ENCODE data around the gene NPFFR1.

NPFFR1 gene

DNA sequence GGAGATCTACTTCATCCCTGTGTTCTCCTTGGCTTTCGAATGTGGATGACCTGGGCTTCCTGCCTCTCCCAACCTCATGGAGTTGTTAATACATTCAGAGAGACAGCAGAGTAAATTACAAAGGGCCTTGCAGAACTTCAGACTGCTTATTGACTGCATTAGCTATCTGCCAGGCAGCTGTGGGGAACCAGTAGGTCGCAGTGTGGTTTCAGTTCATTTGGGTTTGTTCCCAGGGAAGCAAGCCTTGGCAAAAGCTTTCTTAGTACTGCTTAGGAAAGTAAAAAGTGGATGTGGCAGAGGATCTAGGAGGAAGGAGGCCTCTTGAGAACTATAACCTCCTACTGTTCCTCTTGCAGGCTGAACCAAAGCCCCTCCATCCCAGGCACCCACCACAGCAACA lies 9.2 kb downstream of the NPFFR1 start:
- Histone ChIP-seq H3K9ac (ENCODE audit: low read length) (no peak overlapping the region), H2BK5ac (ENCODE audit: low read depth, low read length, poor library complexity, severe bottlenecking) (no peak overlapping the region), H3K4me1 (ENCODE audit: control insufficient read depth, insufficient read depth, low read depth, low read length) (no peaks in the 10 kb centered on the region), H3K14ac (ENCODE audit: low read length in 2 of 2) (no peak overlapping the region), H3K9me3 (ENCODE audit: control insufficient read depth, low read length) (peaks cover 10% of the 10 kb centered on the region), H3K79me1 (replicated peaks; ENCODE audit: low read length, poor library complexity, severe bottlenecking) (no peaks in the 10 kb centered on the region), H4K8ac (ENCODE audit: low read length) (peak overlapping the region; percentile 10), H3K4me2 (ENCODE audit: low read length, poor library complexity, severe bottlenecking) (no peak overlapping the region), H2BK120ac (ENCODE audit: low read depth, low read length) (no peak overlapping the region), H3K23ac (ENCODE audit: low read length in 2 of 2) (no peak overlapping the region), H2BK15ac (ENCODE audit: low read depth, poor library complexity, severe bottlenecking) (no peak overlapping the region), H3K4ac (ENCODE audit: low read depth in 1 of 2, low read length in 2 of 2) (peak overlapping the region in 1 of 2 experiments; percentile 52), H3K27ac (ENCODE audit: low read length, poor library complexity, severe bottlenecking) (no peak overlapping the region), H2AK5ac (ENCODE audit: low read length, severe bottlenecking) (no peak overlapping the region), H3K27me3 (ENCODE audit: control insufficient read depth in 1 of 2, insufficient read depth in 1 of 2, low read length in 2 of 2) (peaks cover 0 to 59% of the 10 kb centered on the region in 2 experiments), H3K4me3 (ENCODE audit: insufficient read depth in 1 of 2, low read depth in 1 of 2, low read length in 2 of 2) (no peak overlapping the region), H3K36me3 (ENCODE audit: control insufficient read depth in 1 of 2, insufficient read depth in 2 of 2, low read depth in 1 of 2, low read length in 2 of 2) (no peaks in the 10 kb centered on the region), H2BK12ac (ENCODE audit: low read length in 2 of 2) (peak overlapping the region in 1 of 2 experiments; percentile 47), H3K18ac (ENCODE audit: low read depth in 1 of 2, low read length in 2 of 2) (peak overlapping the region in 1 of 2 experiments; percentile 42), H4K91ac (ENCODE audit: low read length) (no peak overlapping the region), H2AFZ (ENCODE audit: low read depth, low read length) (no peak overlapping the region)
- WGBS = 65% methylated on average over 2 of the region's 2 CpGs
- peak; percentile 54 for DNase-seq

DNA sequence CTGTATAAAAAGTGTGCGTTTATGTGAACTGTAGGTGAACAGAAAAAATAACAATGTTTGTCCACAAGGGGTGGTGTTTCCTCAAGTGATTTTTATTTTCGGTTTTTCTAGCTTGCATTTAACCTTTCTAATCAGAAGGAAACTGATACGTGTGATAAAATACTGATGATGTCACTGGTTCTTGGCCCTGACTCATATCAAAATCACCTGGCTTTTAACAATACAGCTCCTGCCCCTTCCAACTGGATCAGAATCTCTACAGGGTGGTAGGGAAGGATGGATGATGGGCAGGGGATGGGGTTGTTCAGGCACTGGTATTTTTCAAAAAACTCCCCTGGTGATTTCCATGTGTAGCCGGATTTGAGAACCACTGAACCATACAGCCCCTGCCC lies 10.9 kb downstream of the NPFFR1 start:
- Histone ChIP-seq H2BK12ac (ENCODE audit: low read length in 2 of 2) (no peak overlapping the region), H4K91ac (ENCODE audit: low read length) (no peak overlapping the region), H3K36me3 (ENCODE audit: control insufficient read depth in 1 of 2, insufficient read depth in 2 of 2, low read depth in 1 of 2, low read length in 2 of 2) (no peaks in the 10 kb centered on the region), H3K27ac (ENCODE audit: low read length, poor library complexity, severe bottlenecking) (no peak overlapping the region), H4K8ac (ENCODE audit: low read length) (no peak overlapping the region), H3K14ac (ENCODE audit: low read length in 2 of 2) (no peak overlapping the region), H3K79me1 (replicated peaks; ENCODE audit: low read length, poor library complexity, severe bottlenecking) (no peaks in the 10 kb centered on the region), H3K4me3 (ENCODE audit: insufficient read depth in 1 of 2, low read depth in 1 of 2, low read length in 2 of 2) (no peak overlapping the region), H2AFZ (ENCODE audit: low read depth, low read length) (no peak overlapping the region), H2BK120ac (ENCODE audit: low read depth, low read length) (no peak overlapping the region), H2BK15ac (ENCODE audit: low read depth, poor library complexity, severe bottlenecking) (no peak overlapping the region), H2AK5ac (ENCODE audit: low read length, severe bottlenecking) (no peak overlapping the region), H3K4ac (ENCODE audit: low read depth in 1 of 2, low read length in 2 of 2) (no peak overlapping the region), H3K9me3 (ENCODE audit: control insufficient read depth, low read length) (peaks cover 10% of the 10 kb centered on the region), H2BK5ac (ENCODE audit: low read depth, low read length, poor library complexity, severe bottlenecking) (no peak overlapping the region), H3K4me2 (ENCODE audit: low read length, poor library complexity, severe bottlenecking) (no peak overlapping the region), H3K27me3 (ENCODE audit: control insufficient read depth in 1 of 2, insufficient read depth in 1 of 2, low read length in 2 of 2) (peaks cover 0 to 64% of the 10 kb centered on the region in 2 experiments), H3K18ac (ENCODE audit: low read depth in 1 of 2, low read length in 2 of 2) (no peak overlapping the region), H3K23ac (ENCODE audit: low read length in 2 of 2) (no peak overlapping the region), H3K4me1 (ENCODE audit: control insufficient read depth, insufficient read depth, low read depth, low read length) (no peaks in the 10 kb centered on the region), H3K9ac (ENCODE audit: low read length) (no peak overlapping the region)
- 45% methylated on average over 1 of the region's 4 CpGs for WGBS
- no peak for DNase-seq

DNA sequence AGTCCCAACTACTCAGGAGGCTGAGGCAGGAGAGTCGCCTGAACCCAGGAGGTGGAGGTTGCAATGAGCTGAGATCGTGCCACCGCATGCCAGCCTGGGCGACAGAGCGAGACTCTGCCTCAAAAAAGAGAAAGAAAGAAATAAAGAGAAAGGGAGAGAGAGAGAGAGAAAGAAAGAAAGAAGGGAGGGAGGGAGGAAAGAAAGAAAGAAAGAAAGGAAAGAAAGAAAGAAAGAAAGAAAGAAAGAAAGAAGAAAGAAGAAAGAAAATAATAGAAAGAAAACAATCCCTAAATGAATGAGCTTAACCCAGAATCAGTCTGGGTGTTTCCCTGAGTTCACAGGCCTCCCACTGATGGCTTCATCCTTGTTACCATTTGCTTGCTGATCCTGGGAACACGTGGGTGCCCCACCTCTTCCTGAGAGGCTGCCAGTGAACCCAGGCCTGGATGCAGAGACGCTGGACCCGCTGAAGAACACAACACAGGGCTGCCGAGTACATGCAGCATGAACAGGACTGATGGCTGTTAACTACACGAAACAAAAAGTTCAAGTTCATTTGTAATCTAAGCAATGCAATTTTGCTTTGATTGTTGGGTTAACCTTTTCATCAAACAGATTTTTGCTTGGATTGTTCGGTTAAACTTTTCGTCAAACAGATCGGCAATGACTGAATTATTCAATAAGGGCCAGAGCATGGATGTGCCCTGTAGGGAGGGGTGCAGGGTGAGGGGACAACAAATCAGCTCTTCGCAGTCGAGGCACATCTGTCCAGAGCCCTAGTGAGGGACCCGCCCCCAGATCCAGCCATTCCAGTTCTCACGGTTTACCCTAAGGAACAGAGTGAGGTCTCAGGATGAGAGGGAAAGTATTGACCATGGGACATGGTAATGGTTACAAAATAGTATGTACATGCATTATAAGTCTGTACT lies 11.5 kb downstream of the NPFFR1 start:
- Histone ChIP-seq H3K9me3 (ENCODE audit: control insufficient read depth, low read length) (peaks cover 10% of the 10 kb centered on the region), H2AK5ac (ENCODE audit: low read length, severe bottlenecking) (no peak overlapping the region), H3K79me1 (replicated peaks; ENCODE audit: low read length, poor library complexity, severe bottlenecking) (no peaks in the 10 kb centered on the region), H3K27ac (ENCODE audit: low read length, poor library complexity, severe bottlenecking) (no peak overlapping the region), H4K8ac (ENCODE audit: low read length) (no peak overlapping the region), H3K4me3 (ENCODE audit: insufficient read depth in 1 of 2, low read depth in 1 of 2, low read length in 2 of 2) (no peak overlapping the region), H2BK120ac (ENCODE audit: low read depth, low read length) (no peak overlapping the region), H3K23ac (ENCODE audit: low read length in 2 of 2) (no peak overlapping the region), H3K36me3 (ENCODE audit: control insufficient read depth in 1 of 2, insufficient read depth in 2 of 2, low read depth in 1 of 2, low read length in 2 of 2) (no peaks in the 10 kb centered on the region), H3K4me1 (ENCODE audit: control insufficient read depth, insufficient read depth, low read depth, low read length) (peaks cover 2% of the 10 kb centered on the region), H2BK15ac (ENCODE audit: low read depth, poor library complexity, severe bottlenecking) (no peak overlapping the region), H3K4ac (ENCODE audit: low read depth in 1 of 2, low read length in 2 of 2) (no peak overlapping the region), H3K27me3 (ENCODE audit: control insufficient read depth in 1 of 2, insufficient read depth in 1 of 2, low read length in 2 of 2) (peaks cover 0 to 58% of the 10 kb centered on the region in 2 experiments), H4K91ac (ENCODE audit: low read length) (no peak overlapping the region), H2AFZ (ENCODE audit: low read depth, low read length) (no peak overlapping the region), H3K9ac (ENCODE audit: low read length) (no peak overlapping the region), H3K4me2 (ENCODE audit: low read length, poor library complexity, severe bottlenecking) (no peak overlapping the region), H3K14ac (ENCODE audit: low read length in 2 of 2) (no peak overlapping the region), H2BK12ac (ENCODE audit: low read length in 2 of 2) (no peak overlapping the region), H3K18ac (ENCODE audit: low read depth in 1 of 2, low read length in 2 of 2) (no peak overlapping the region), H2BK5ac (ENCODE audit: low read depth, low read length, poor library complexity, severe bottlenecking) (no peak overlapping the region)
- WGBS = 91% methylated on average over 17 of the region's 17 CpGs
- DNase-seq = no peak

DNA sequence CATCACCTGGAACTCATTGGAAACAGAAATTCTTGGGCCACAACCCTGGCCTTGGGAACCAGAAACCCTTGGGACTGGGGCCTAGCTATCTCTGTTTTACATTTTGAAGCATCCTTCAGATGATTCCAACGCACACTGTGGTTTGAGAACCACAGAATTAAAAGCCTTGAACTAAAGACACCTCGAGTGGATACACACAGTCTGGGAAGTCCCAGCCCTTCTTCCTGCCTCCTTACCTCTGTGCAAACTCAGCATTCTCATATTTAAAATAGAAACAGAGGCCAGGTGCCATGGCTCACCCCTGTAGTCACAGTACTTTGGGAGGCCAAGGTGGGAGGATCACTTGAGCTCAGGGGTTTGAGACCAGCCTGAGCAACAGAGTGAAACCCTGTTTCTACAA lies 12.9 kb downstream of the NPFFR1 start:
- H3K4me2 ChIP-seq (ENCODE audit: low read length, poor library complexity, severe bottlenecking) = no peak overlapping the region
- peaks cover 0 to 56% of the 10 kb centered on the region in 2 experiments for H3K27me3 ChIP-seq (ENCODE audit: control insufficient read depth in 1 of 2, insufficient read depth in 1 of 2, low read length in 2 of 2)
- H3K9me3 ChIP-seq (ENCODE audit: control insufficient read depth, low read length) = peaks cover 8% of the 10 kb centered on the region
- H3K14ac ChIP-seq (ENCODE audit: low read length in 2 of 2) = no peak overlapping the region
- no peak overlapping the region for H4K8ac ChIP-seq (ENCODE audit: low read length)
- DNase-seq = no peak
- no peak overlapping the region for H3K4me3 ChIP-seq (ENCODE audit: insufficient read depth in 1 of 2, low read depth in 1 of 2, low read length in 2 of 2)
- peaks cover 6% of the 10 kb centered on the region for H3K4me1 ChIP-seq (ENCODE audit: control insufficient read depth, insufficient read depth, low read depth, low read length)
- H2BK120ac ChIP-seq (ENCODE audit: low read depth, low read length) = no peak overlapping the region
- no peak overlapping the region for H3K23ac ChIP-seq (ENCODE audit: low read length in 2 of 2)
- no peak overlapping the region for H3K4ac ChIP-seq (ENCODE audit: low read depth in 1 of 2, low read length in 2 of 2)
- no peak overlapping the region for H3K18ac ChIP-seq (ENCODE audit: low read depth in 1 of 2, low read length in 2 of 2)
- no peak overlapping the region for H3K27ac ChIP-seq (ENCODE audit: low read length, poor library complexity, severe bottlenecking)
- no peak overlapping the region for H3K9ac ChIP-seq (ENCODE audit: low read length)
- H2BK12ac ChIP-seq (ENCODE audit: low read length in 2 of 2) = no peak overlapping the region
- H3K79me1 ChIP-seq (replicated peaks; ENCODE audit: low read length, poor library complexity, severe bottlenecking) = no peaks in the 10 kb centered on the region
- H4K91ac ChIP-seq (ENCODE audit: low read length) = no peak overlapping the region
- H2BK5ac ChIP-seq (ENCODE audit: low read depth, low read length, poor library complexity, severe bottlenecking) = no peak overlapping the region
- WGBS = 100% methylated on average over 2 of the region's 2 CpGs
- H2AFZ ChIP-seq (ENCODE audit: low read depth, low read length) = no peak overlapping the region
- H3K36me3 ChIP-seq (ENCODE audit: control insufficient read depth in 1 of 2, insufficient read depth in 2 of 2, low read depth in 1 of 2, low read length in 2 of 2) = no peaks in the 10 kb centered on the region
- H2BK15ac ChIP-seq (ENCODE audit: low read depth, poor library complexity, severe bottlenecking) = no peak overlapping the region
- H2AK5ac ChIP-seq (ENCODE audit: low read length, severe bottlenecking) = no peak overlapping the region
